ENCODE data around the gene TMEM202.

GRCh38 chr15:72421484-72421883, 23.4 kb downstream of the TMEM202 start:
- no peak for TF ChIP-seq CTCF (IDR thresholded peaks at IDR 0.05 in 4 of 5, conservative IDR thresholded peaks at IDR 0.05 in 1 of 5)
- no peak for TF ChIP-seq POLR2A (IDR thresholded peaks at IDR 0.05)

Data from gastrocnemius medialis (tissue), 4 donors.